GM12801 (cell line): Measurements from ENCODE around the gene APBB2.

Source experiments
- TF ChIP-seq, protein P1 (sequence below): IDR thresholded peaks from one replicate; pipeline ENCODE4 v1.5.1; 2011; ENCODE audit warnings: control low read depth; ENCODE audit not compliant: insufficient read length; ENCODE audit errors: extremely low read depth

Gene APBB2

DNA sequence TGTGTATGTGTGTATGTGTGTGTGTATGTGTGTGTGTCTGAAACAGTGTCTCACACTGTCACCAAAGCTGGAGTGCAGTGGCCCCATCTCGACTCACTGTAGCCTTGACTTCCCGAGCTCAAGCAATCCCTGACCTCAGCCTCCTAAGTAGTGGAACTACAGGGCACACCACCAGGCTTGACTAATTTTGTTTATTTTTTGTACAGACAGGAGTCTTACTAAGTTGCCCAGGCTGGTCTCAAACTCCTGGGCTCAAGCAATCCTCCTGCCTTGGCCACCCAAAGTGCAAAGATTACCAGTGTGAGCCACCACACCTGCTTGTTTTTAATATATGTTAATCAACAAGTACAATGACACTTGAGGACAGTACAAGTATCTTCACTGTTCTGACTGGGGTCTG, 92.4 kb downstream of the APBB2 start:
- TF ChIP-seq, protein P1, sequence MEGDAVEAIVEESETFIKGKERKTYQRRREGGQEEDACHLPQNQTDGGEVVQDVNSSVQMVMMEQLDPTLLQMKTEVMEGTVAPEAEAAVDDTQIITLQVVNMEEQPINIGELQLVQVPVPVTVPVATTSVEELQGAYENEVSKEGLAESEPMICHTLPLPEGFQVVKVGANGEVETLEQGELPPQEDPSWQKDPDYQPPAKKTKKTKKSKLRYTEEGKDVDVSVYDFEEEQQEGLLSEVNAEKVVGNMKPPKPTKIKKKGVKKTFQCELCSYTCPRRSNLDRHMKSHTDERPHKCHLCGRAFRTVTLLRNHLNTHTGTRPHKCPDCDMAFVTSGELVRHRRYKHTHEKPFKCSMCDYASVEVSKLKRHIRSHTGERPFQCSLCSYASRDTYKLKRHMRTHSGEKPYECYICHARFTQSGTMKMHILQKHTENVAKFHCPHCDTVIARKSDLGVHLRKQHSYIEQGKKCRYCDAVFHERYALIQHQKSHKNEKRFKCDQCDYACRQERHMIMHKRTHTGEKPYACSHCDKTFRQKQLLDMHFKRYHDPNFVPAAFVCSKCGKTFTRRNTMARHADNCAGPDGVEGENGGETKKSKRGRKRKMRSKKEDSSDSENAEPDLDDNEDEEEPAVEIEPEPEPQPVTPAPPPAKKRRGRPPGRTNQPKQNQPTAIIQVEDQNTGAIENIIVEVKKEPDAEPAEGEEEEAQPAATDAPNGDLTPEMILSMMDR = no peak

DNA sequence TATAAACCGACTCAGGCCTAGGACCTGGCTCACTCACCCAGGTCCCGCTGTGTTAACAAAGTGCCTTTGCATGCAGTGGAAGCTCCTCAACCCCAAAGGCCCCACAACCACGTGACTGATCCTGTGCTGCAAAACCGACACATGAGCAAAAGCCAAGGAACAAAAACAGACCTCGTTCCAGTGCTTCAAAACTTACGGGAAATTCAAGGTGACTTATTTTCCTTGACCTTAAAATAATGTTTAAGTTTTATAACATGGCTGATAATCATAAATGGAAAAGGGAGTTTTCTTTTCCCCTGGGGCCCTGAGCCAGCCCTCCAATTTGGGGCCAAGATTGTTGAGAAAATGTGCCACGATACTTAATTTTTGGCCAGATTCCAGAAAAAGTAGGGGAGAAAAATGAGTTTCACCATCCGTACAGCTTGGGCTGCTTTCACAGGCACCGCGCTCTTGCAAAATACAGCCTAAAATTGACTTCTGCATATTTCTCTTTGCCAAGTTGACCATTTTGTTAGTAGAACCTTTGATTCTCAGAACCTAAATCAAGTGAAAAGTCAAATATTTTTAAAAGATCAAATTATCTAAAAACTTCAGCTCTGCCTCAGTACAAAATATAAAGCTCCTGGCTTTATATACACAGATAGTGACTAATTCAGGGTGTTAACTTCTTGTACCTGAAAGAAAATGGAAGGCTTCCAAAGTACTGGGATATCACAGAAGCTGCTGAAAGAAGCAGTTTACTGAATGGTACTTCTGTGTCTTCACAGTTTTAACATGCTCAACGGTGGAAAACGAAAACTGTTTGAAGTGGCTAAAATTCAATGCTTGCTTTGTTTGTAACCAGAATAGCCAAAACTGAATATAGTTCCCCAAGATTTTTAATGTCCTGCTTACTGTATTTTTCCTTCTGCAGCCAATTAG, 93.8 kb downstream of the APBB2 start:
- TF ChIP-seq, protein P1 = no peak

DNA sequence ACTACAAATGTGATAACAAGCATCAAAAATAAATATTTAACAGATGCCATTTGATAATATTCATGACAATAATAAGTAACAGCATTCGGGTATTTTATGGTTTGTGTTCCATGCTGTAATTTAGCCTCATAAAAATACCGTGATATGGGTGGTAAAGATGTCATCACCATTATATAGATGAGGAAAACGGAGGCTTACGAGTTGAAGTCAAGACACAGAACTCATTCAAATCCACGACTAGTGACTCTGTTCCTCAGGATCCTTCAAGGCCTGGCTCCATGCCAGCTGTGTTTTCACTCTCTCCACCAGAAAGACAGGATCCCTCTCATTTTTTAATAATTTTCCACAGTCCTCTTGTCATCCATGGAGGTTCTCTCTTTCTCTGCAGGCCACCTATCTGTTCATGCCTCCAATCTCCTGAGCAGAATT, 94.5 kb downstream of the APBB2 start:
- TF ChIP-seq, protein P1 = no peak

DNA sequence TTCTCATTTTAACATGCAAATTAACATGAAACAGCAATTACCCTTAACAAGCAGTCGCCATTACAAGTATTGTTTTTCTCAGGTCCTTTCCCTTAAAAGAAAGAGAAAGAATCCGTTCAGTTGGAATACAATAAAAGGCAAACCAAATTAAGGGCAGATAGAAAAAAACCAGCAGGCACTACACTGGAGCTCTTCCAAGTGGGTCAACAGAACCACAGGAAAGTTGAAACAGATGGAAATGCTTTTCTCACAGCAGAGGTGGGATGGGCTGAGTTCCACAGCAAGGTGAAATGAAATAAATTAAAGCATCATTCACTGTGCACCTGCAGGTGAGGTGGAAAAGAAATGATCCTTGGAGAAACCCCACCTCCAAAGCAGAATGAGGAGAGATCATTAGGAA, 102.6 kb downstream of the APBB2 start:
- TF ChIP-seq, protein P1 = no peak

DNA sequence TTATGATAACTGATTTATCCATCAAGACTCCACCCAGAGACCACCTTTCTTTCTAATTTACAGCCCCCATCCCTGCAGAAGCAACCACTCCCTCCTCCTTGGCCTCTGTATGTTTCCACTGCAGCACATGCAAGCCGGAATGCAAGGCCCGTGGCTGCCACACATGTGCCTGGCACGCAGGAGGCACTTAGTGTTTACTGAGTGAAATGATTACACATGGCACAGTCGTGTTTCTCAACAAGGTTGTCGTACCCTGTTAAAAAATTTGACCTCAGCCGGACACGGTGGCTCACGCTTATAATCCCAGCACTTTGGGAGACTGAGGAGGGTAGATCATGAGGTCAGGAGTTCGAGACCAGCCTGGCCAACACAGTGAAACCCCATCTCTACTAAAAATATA, 104.3 kb downstream of the APBB2 start:
- TF ChIP-seq, protein P1 = no peak

DNA sequence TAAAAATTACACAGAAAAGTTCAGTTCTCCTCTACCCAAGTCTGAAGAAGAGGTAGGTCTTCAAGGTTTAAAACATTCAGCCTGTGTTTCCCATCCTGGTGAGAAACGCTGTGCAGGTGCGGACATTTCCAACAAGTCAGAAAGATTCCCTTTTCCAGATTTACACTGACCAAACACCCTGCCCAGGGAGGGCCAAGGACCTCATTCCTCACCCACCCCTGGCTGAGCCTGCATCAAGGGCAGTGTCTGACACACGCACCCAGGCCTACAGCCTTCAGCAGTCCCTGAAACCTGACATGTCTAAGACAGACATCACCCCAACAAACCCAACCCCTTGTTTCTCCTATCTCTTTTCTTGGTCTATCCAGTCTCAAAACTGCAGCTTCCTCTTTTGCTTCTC, 105.9 kb downstream of the APBB2 start:
- TF ChIP-seq, protein P1 = no peak

DNA sequence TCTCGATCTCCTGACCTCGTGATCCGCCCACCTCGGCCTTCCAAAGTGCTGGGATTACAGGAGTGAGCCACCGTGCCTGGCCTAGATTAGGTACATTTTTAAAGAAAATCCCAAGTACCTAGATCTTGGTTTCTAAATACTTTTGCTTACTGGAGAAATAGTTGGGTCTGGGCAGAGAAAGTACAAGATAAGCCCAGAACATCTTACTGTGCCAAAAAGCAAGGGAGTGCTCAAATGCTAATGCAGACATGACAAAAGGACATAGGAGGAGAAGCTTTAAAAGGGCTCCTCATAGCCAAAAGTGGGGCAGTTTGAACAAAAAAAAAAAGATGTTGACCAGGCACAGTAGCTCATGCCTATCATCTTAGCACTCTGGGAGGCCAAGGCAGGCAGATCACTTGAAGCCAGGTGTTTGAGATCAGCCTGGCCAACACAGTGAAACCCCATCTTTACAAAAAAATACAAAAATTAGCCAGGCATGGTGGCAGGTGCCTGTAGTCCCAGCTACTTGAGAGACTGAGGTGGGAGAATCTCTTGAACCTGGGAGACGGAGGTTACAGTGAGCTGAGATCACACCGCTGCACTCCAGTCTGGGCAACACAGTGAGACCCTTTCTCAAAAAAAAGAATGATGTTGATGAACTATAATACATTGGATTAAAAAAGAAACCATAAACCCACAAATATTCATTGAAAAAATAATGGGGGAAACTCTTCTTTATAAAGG, 107.5 kb downstream of the APBB2 start:
- TF ChIP-seq, protein P1 = no peak
